ENCODE results near the gene RHPN2. TPM values are rescaled to one million over a fixed set of nuclear protein-coding genes. Genes with fewer than 3 reads are reported as not detected.

RHPN2 gene
- total RNA-seq (0.37 TPM), polyA plus RNA-seq (under 1 TPM; 0.17 to 0.76 (median 0.31) TPM)

DNA sequence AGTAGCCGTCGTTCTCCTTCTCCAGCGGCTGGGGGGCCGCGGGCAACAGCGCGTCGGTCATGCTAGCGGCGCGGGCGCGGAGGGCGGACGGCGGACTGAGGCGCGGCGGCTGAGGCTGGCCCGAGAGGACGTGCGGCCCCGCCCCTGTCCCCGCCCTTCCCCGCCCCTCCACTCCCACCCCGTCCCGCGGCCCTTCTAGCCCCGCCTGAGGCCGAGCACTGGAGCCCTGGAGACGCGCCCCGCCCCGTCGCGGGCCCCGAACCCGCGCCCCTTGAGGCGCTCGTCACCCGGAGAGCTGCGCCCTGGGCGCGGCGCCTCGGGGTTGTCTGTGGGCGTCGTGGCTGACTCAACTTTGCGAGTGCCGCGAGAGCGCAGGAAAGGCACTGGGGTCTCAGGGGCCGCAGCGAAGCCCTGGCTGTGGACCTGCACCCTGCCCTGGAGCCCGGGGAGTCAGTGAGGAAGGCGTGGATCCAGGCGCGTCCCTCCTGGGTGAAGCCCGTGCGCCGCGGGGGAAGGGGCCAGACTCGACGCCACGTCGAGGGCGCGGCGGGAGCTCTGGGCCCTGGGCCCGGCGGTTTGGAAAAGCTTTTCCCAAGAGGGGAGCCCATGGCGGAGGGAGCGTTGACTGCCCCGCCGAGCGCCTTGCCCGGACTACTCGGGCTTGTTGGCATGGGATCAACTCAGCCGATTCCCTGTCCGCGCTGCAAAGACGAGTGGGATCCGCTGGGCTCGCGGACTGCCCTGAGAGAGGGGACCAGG is at the start of gene RHPN2:
Gene RHPN2, minus strand, starts transcription at position 97 of the 759 bp plus-strand sequence. Its CDS starts 36 bp downstream, at position 61.
- Mint-ChIP-seq H3K4me1 (peaks cover 0 to 5% (median 0%) of the 10 kb centered on the region in 4 donors), H3K9me3 (peaks cover 0 to 1% (median 0%) of the 10 kb centered on the region in 7 donors), H3K36me3 (no peaks in the 10 kb centered on the region), H3K27me3 (peaks cover 49% of the 10 kb centered on the region), H3K4me3 (peak within 1 kb of the TSS in 3 of 4 donors; percentile 71 to 72 (median 72)), H3K27ac (no peak within 1 kb of the TSS)
- Histone ChIP-seq H3K27ac (ENCODE audit: insufficient read depth, low read length, poor library complexity, severe bottlenecking) (no peak within 1 kb of the TSS), H3K9me3 (ENCODE audit: control insufficient read depth in 2 of 2, low read length in 2 of 2) (no peaks in the 10 kb centered on the region), H3K4me3 (ENCODE audit: low read depth, low read length) (no peak within 1 kb of the TSS), H3K36me3 (ENCODE audit: control insufficient read depth, insufficient read depth, low read length) (no peaks in the 10 kb centered on the region), H3K4me1 (ENCODE audit: control insufficient read depth, insufficient read depth, low read length, poor library complexity, severe bottlenecking) (peaks cover 6% of the 10 kb centered on the region), H3K27me3 (ENCODE audit: control insufficient read depth, insufficient read depth, low read length) (no peaks in the 10 kb centered on the region)
- ATAC-seq (ENCODE audit: low read depth in 2 of 2) = peak in 1 of 2 donors; percentile 44
- peak in 2 of 3 donors; percentile 10 to 55 for DNase-seq

DNA sequence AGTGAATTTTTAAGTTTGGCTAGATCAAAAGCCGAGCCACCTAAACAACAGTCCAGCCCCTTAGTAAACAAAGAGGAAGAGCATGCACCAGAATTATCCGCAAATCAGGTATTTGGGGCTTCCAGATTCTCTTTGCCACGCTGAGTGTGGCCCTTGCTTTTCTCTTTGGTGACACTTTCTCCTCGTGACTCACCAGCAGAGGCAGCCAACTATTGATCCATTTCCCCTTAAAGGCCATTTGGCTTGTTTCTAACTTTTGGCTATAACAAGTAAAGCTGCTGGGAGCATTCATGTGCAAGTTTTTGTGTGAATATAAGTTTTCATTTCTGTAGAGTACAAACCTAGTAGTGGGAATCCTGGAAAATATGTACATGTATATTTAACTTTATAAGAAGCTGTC is 49.6 kb upstream of the RHPN2 start:
- Histone ChIP-seq H3K9me3 (ENCODE audit: control insufficient read depth in 2 of 2, low read length in 2 of 2) (no peaks in the 10 kb centered on the region), H3K4me3 (ENCODE audit: low read depth, low read length) (no peak overlapping the region), H3K4me1 (ENCODE audit: control insufficient read depth, insufficient read depth, low read length, poor library complexity, severe bottlenecking) (no peaks in the 10 kb centered on the region), H3K27me3 (ENCODE audit: control insufficient read depth, insufficient read depth, low read length) (no peaks in the 10 kb centered on the region), H3K36me3 (ENCODE audit: control insufficient read depth, insufficient read depth, low read length) (peaks cover 82% of the 10 kb centered on the region), H3K27ac (ENCODE audit: insufficient read depth, low read length, poor library complexity, severe bottlenecking) (no peak overlapping the region)
- ATAC-seq (ENCODE audit: low read depth in 2 of 2) (no peak), DNase-seq (no peak)
- peaks cover 0 to 4% (median 0%) of the 10 kb centered on the region in 4 donors for H3K4me1 Mint-ChIP-seq
- H3K27me3 Mint-ChIP-seq = no peaks in the 10 kb centered on the region
- no peak overlapping the region for H3K27ac Mint-ChIP-seq
- no peak overlapping the region for H3K4me3 Mint-ChIP-seq
- H3K36me3 Mint-ChIP-seq = peaks cover 45% of the 10 kb centered on the region
- no peaks in the 10 kb centered on the region for H3K9me3 Mint-ChIP-seq

DNA sequence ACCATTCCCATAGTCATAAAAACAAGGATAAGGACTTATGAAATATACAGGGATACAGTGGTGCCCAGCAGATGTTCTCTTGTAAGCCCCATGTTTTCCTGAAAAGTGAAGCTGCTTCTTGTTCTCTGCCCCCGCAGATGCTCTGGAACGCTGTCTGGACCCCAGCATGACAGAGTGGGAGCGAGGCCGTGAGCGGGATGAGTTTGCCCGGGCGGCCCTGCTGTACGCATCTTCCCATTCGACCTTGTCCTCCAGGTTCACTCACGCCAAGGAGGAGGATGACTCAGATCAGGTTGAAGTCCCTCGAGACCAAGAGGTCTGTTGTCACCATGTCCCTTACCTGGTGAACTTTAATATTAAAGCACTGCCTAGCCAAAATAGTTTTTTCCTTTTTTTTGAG is 46.9 kb upstream of the RHPN2 start:
- H3K27ac Mint-ChIP-seq = no peak overlapping the region

DNA sequence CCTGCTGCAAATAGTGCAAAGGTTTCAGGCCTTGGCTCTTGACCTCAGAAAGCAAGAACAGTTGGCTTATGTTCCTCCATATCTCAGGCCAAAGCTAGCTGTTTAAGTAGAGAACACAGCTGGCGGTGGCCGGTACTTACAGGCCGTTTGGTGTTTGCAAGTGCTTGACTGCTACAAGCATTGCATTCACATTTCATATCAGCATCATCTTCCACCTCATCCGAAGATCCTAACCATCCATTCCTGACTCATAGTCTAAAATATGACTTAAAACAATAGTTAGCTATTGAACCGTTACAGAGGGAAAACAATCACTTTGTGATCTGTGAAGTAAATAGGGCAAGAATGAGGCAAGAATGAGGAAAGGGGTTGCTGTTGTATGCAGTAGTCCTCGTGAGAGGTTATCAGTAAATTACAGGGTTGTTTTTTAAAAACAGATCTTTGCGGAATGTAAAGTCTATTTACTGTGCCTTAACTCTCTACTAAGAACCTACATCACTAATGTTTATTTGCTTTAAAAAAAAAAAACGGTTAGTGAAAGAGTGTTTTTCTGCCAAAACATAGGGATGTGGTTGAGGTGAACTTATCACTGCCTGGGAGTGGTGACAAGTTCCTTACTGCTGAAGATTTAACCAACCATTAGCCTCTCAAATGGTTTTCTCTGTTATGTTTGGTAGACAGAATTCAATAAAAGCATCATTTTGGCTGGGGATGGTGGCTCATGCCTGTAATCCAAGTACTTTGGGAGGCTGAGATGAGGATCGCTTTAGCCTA is 45.6 kb upstream of the RHPN2 start:
- no peak for DNase-seq
- Mint-ChIP-seq H3K36me3 (peaks cover 33% of the 10 kb centered on the region), H3K27ac (peak overlapping the region in 1 of 3 donors; percentile 29), H3K4me3 (no peak overlapping the region), H3K4me1 (no peaks in the 10 kb centered on the region), H3K27me3 (no peaks in the 10 kb centered on the region), H3K9me3 (no peaks in the 10 kb centered on the region)
- Histone ChIP-seq H3K36me3 (ENCODE audit: control insufficient read depth, insufficient read depth, low read length) (peaks cover 78% of the 10 kb centered on the region), H3K27me3 (ENCODE audit: control insufficient read depth, insufficient read depth, low read length) (no peaks in the 10 kb centered on the region), H3K9me3 (ENCODE audit: control insufficient read depth in 2 of 2, low read length in 2 of 2) (no peaks in the 10 kb centered on the region), H3K4me1 (ENCODE audit: control insufficient read depth, insufficient read depth, low read length, poor library complexity, severe bottlenecking) (no peaks in the 10 kb centered on the region), H3K4me3 (ENCODE audit: low read depth, low read length) (no peak overlapping the region), H3K27ac (ENCODE audit: insufficient read depth, low read length, poor library complexity, severe bottlenecking) (no peak overlapping the region)
- ATAC-seq (ENCODE audit: low read depth in 2 of 2) = no peak

More for the DNA sequence above, 46.9 kb upstream of the RHPN2 start:
- H3K9me3 Mint-ChIP-seq = no peaks in the 10 kb centered on the region
- peaks cover 34% of the 10 kb centered on the region for H3K36me3 Mint-ChIP-seq
- Histone ChIP-seq H3K4me3 (ENCODE audit: low read depth, low read length) (no peak overlapping the region), H3K9me3 (ENCODE audit: control insufficient read depth in 2 of 2, low read length in 2 of 2) (no peaks in the 10 kb centered on the region), H3K4me1 (ENCODE audit: control insufficient read depth, insufficient read depth, low read length, poor library complexity, severe bottlenecking) (no peaks in the 10 kb centered on the region), H3K27ac (ENCODE audit: insufficient read depth, low read length, poor library complexity, severe bottlenecking) (no peak overlapping the region), H3K27me3 (ENCODE audit: control insufficient read depth, insufficient read depth, low read length) (no peaks in the 10 kb centered on the region), H3K36me3 (ENCODE audit: control insufficient read depth, insufficient read depth, low read length) (peaks cover 81% of the 10 kb centered on the region)
- no peak for DNase-seq
- no peaks in the 10 kb centered on the region for H3K27me3 Mint-ChIP-seq
- H3K4me1 Mint-ChIP-seq = no peaks in the 10 kb centered on the region
- no peak for ATAC-seq (ENCODE audit: low read depth in 2 of 2)
- H3K4me3 Mint-ChIP-seq = no peak overlapping the region

DNA sequence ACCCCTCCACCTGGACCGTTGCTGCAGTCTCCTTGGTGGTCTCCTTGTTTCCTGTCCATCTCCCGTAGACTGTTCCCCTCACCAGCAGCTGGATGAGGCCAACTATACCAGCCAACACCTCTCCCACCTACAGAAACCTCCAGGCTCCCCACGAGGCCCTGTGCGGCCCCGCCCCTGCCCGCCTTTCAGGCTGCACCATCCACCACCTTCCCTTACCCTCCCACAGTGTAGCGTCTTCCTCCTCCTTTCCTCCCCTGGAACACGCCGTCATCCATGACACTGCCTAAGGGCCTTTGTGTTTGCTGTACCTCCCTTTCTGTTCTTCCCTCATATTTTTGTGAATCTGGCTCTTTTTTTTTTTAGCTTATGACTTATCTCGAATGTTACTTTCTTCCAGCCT is 43.5 kb upstream of the RHPN2 start:
- H3K9me3 ChIP-seq (ENCODE audit: control insufficient read depth in 2 of 2, low read length in 2 of 2) = no peaks in the 10 kb centered on the region
- Mint-ChIP-seq H3K4me3 (no peak overlapping the region), H3K9me3 (no peaks in the 10 kb centered on the region), H3K4me1 (no peaks in the 10 kb centered on the region), H3K36me3 (peaks cover 47% of the 10 kb centered on the region), H3K27ac (peak overlapping the region in 1 of 3 donors; percentile 86), H3K27me3 (no peaks in the 10 kb centered on the region)
- no peak overlapping the region for H3K27ac ChIP-seq (ENCODE audit: insufficient read depth, low read length, poor library complexity, severe bottlenecking)
- H3K4me3 ChIP-seq (ENCODE audit: low read depth, low read length) = no peak overlapping the region
- no peaks in the 10 kb centered on the region for H3K4me1 ChIP-seq (ENCODE audit: control insufficient read depth, insufficient read depth, low read length, poor library complexity, severe bottlenecking)
- ATAC-seq (ENCODE audit: low read depth in 2 of 2) = no peak
- no peak for DNase-seq
- peaks cover 73% of the 10 kb centered on the region for H3K36me3 ChIP-seq (ENCODE audit: control insufficient read depth, insufficient read depth, low read length)
- H3K27me3 ChIP-seq (ENCODE audit: control insufficient read depth, insufficient read depth, low read length) = no peaks in the 10 kb centered on the region

DNA sequence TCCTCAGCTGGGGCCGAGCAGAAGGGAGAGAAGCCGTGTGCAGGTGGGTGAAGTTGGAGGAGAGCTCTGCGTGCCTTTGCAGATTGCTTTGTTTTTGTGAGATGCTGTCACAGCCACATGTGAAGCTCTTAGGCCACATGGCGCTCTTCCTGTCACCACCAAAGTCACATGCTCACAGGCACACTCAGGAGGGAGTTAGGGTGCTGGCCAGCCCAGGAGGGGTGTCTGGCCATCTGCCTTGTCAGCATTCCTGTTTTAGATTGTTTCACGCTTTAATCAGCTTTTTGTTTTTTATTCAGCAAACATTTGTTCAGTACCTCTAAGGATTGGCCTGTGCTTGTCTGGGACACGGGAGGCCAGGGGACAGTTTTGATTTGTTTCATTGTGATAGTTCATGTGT is 38.2 kb upstream of the RHPN2 start:
- Histone ChIP-seq H3K4me3 (ENCODE audit: low read depth, low read length) (no peak overlapping the region), H3K27ac (ENCODE audit: insufficient read depth, low read length, poor library complexity, severe bottlenecking) (no peak overlapping the region), H3K9me3 (ENCODE audit: control insufficient read depth in 2 of 2, low read length in 2 of 2) (no peaks in the 10 kb centered on the region), H3K27me3 (ENCODE audit: control insufficient read depth, insufficient read depth, low read length) (no peaks in the 10 kb centered on the region), H3K36me3 (ENCODE audit: control insufficient read depth, insufficient read depth, low read length) (peaks cover 63% of the 10 kb centered on the region), H3K4me1 (ENCODE audit: control insufficient read depth, insufficient read depth, low read length, poor library complexity, severe bottlenecking) (no peaks in the 10 kb centered on the region)
- peaks cover 0 to 5% (median 0%) of the 10 kb centered on the region in 4 donors for H3K4me1 Mint-ChIP-seq
- H3K27me3 Mint-ChIP-seq = no peaks in the 10 kb centered on the region
- no peaks in the 10 kb centered on the region for H3K9me3 Mint-ChIP-seq
- no peak overlapping the region for H3K27ac Mint-ChIP-seq
- H3K4me3 Mint-ChIP-seq = no peak overlapping the region
- peaks cover 43% of the 10 kb centered on the region for H3K36me3 Mint-ChIP-seq
- ATAC-seq (ENCODE audit: low read depth in 2 of 2) = no peak
- no peak for DNase-seq

DNA sequence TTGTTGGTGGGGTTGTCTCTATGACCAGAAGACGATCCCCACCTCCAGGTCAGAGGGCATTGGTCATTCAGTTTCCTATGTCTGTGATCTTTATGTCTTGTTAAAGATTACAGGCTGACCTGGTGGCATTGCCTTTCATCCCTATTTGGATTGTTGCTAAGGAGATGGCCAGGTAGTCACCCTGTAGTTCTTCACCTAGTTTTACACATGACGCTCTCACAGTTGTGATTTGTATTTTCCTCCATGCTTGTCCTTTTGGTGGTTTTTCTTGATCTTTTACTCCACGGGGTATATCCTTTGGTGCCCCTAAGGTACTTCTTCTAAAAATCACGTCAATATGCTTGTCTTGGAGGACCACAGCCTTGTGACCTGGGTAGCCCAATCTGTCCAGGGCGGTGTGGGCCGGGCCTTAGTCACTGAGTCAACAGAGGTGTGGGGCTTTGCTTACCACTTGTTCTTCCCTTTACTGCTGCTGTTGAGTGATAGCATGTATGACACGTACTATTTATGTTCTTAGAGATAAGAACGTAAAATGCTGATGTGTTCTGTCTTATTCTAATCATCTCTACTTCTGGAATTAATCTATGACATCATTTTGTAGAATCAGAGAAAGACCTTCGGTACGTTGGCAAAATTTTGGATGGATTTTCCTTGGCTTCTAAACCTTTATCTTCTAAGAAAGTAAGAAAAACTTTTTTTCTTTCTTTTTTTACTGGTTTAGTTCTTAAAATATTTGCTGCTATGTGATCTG is 36.4 kb upstream of the RHPN2 start:
- DNase-seq (no peak), ATAC-seq (ENCODE audit: low read depth in 2 of 2) (no peak)
- H3K36me3 Mint-ChIP-seq = peaks cover 43% of the 10 kb centered on the region
- peaks cover 58% of the 10 kb centered on the region for H3K36me3 ChIP-seq (ENCODE audit: control insufficient read depth, insufficient read depth, low read length)
- no peak overlapping the region for H3K27ac ChIP-seq (ENCODE audit: insufficient read depth, low read length, poor library complexity, severe bottlenecking)
- H3K27me3 ChIP-seq (ENCODE audit: control insufficient read depth, insufficient read depth, low read length) = no peaks in the 10 kb centered on the region
- no peaks in the 10 kb centered on the region for H3K9me3 Mint-ChIP-seq
- peak overlapping the region in 1 of 3 donors; percentile 23 for H3K27ac Mint-ChIP-seq
- no peak overlapping the region for H3K4me3 Mint-ChIP-seq
- H3K4me3 ChIP-seq (ENCODE audit: low read depth, low read length) = no peak overlapping the region
- H3K27me3 Mint-ChIP-seq = no peaks in the 10 kb centered on the region
- peaks cover 0 to 5% (median 3%) of the 10 kb centered on the region in 4 donors for H3K4me1 Mint-ChIP-seq
- H3K9me3 ChIP-seq (ENCODE audit: control insufficient read depth in 2 of 2, low read length in 2 of 2) = no peaks in the 10 kb centered on the region
- H3K4me1 ChIP-seq (ENCODE audit: control insufficient read depth, insufficient read depth, low read length, poor library complexity, severe bottlenecking) = no peaks in the 10 kb centered on the region

Measured in CD4-positive, CD25-positive, alpha-beta regulatory T cell (primary cell).